GM10847 (cell line): ENCODE results near the gene AATF.

Source experiments
- POLR2A ChIP-seq: IDR thresholded peaks from 2 replicates; pipeline ENCODE4 v1.6.1; 2011; ENCODE audit not compliant: insufficient read length; ENCODE audit errors: extremely low read depth

Gene AATF

GRCh38 chr17:37064206-37064605 lies 115.5 kb downstream of the AATF start:
- TF ChIP-seq POLR2A: no peak

GRCh38 chr17:37064956-37065355 lies 116.2 kb downstream of the AATF start:
- no peak for TF ChIP-seq POLR2A

GRCh38 chr17:37065486-37066321 lies 117.0 kb downstream of the AATF start:
- TF ChIP-seq POLR2A: no peak

GRCh38 chr17:37066322-37067255 lies 117.8 kb downstream of the AATF start:
- TF ChIP-seq POLR2A: no peak

GRCh38 chr17:37067555-37068111 lies 118.9 kb downstream of the AATF start:
- TF ChIP-seq POLR2A: no peak

GRCh38 chr17:37068266-37068665 lies 119.5 kb downstream of the AATF start:
- no peak for TF ChIP-seq POLR2A

GRCh38 chr17:37069087-37069486 lies 120.3 kb downstream of the AATF start:
- TF ChIP-seq POLR2A: no peak

GRCh38 chr17:37079065-37079708 lies 130.4 kb downstream of the AATF start:
- TF ChIP-seq POLR2A: no peak

- TF ChIP-seq POLR2A: no peak
Measured at GRCh38 chr17:37079735-37080134, 131.0 kb downstream of the AATF start.

- no peak for TF ChIP-seq POLR2A
Measured at GRCh38 chr17:37081287-37081686, 132.5 kb downstream of the AATF start.

- no peak for TF ChIP-seq POLR2A
Measured at GRCh38 chr17:37082311-37082860, 133.6 kb downstream of the AATF start.

GRCh38 chr17:37082985-37083384 lies 134.2 kb downstream of the AATF start:
- no peak for TF ChIP-seq POLR2A

- TF ChIP-seq POLR2A: no peak
Measured at GRCh38 chr17:37083456-37083855, 134.7 kb downstream of the AATF start.

GRCh38 chr17:37084372-37084771 lies 135.6 kb downstream of the AATF start:
- no peak for TF ChIP-seq POLR2A

GRCh38 chr17:37086334-37086733 lies 137.6 kb downstream of the AATF start:
- TF ChIP-seq POLR2A: no peak
